Kidney capillary endothelial cell (primary cell): ENCODE measurements around the gene IGFALS.

Experiments used
- DNase-seq: peaks from one replicate; pipeline ENCODE4 v3.0.0-alpha.2; 2018; ENCODE audit warnings: low spot score

IGFALS gene

GRCh38 chr16:1790261-1790610 lies 3.3 kb downstream of the IGFALS start:
- no peak for DNase-seq

- DNase-seq, result no peak
These were observed 3.9 kb downstream of the IGFALS start for GRCh38 chr16:1789643-1790045.

- no peak for DNase-seq
These were observed 4.8 kb downstream of the IGFALS start for GRCh38 chr16:1788708-1789100.

GRCh38 chr16:1788095-1788707 lies 5.3 kb downstream of the IGFALS start:
- DNase-seq, result no peak

- no peak for DNase-seq
These were observed 6.0 kb downstream of the IGFALS start for GRCh38 chr16:1787322-1788094.

GRCh38 chr16:1787056-1787321 lies 6.5 kb downstream of the IGFALS start:
- DNase-seq, result no peak

GRCh38 chr16:1786242-1787055 lies 7.1 kb downstream of the IGFALS start:
- no peak for DNase-seq

GRCh38 chr16:1785846-1786170 lies 7.7 kb downstream of the IGFALS start:
- no peak for DNase-seq

- DNase-seq, result no peak
These were observed 8.3 kb downstream of the IGFALS start for GRCh38 chr16:1784977-1785845.

GRCh38 chr16:1782408-1783264 lies 10.9 kb downstream of the IGFALS start, which contains the start of the genes NUBP2 and SPSB3:
Gene NUBP2 (plus strand): TSS chr16:1782960. CDS start chr16:1783021, 61 bp downstream.
Gene SPSB3 (minus strand): TSS chr16:1782571. CDS start chr16:1781483, 1,088 bp downstream.
- DNase-seq, result peak; percentile 100

- no peak for DNase-seq
These were observed 11.6 kb downstream of the IGFALS start for GRCh38 chr16:1781758-1782407.

- no peak for DNase-seq
These were observed 12.3 kb downstream of the IGFALS start for GRCh38 chr16:1781254-1781653.

- no peak for DNase-seq
These were observed 12.8 kb downstream of the IGFALS start for GRCh38 chr16:1780677-1781072.

- no peak for DNase-seq
These were observed 13.5 kb downstream of the IGFALS start for GRCh38 chr16:1779741-1780676.

GRCh38 chr16:1779234-1779701 lies 14.2 kb downstream of the IGFALS start:
- DNase-seq, result no peak

- DNase-seq, result no peak
These were observed 15.0 kb downstream of the IGFALS start for GRCh38 chr16:1778200-1779179.

GRCh38 chr16:1777375-1778199 lies 15.9 kb downstream of the IGFALS start:
- DNase-seq, result no peak
